ENCODE measurements around the gene EMD.
"Not testable (repeated sequence)": the region's sequence is repeated elsewhere in the genome, so short reads cannot be mapped to it uniquely, and the experiment has no call there.

EMD gene

DNA sequence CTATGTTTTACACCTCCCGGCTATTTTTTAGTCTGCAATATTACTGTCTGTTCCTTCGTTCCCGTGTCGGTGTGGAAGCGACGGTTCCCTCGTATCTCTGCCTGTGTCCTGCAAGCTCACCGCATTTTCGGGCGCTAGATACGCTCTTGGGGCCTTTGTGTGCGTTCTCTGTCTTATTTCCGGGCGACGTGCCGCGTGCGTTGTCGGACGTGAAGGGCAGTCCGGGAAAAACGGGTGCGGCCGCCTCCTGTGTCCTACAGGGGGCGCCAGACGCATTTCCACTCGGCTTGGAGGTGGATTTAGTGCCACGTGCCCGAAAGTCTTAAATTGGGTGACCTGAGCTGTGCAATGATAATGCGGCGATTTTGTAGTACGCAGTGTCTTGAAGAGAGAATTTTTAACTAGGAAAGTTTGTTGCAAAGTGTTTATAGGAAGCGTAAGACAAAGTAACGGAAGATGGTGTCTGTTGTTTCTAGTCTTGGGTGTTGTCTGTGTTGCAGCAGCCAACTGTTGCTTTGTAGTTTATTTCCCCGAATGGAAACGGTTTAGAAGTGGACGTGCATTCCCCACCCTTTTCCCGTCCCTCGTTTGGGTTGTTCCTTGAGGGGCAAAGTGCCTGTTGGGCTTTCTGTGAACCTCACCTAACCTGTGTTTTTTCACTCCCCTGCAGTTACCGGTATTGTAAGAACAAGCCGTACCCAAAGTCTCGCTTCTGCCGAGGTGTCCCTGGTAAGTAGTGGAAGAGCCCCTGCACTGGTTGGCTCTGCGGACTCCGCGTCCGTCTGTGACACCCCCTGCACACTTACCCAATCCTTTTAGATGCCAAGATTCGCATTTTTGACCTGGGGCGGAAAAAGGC, 19.8 kb downstream of the EMD start:
- Histone ChIP-seq H2BK120ac (ENCODE audit: low read depth, low read length) (no peak overlapping the region), H3K27ac (replicated peaks; ENCODE audit: low read length) (peak overlapping the region; percentile 79), H3K18ac (ENCODE audit: low read length) (peak overlapping the region; percentile 69), H3K27me3 (ENCODE audit: control insufficient read depth in 3 of 3, insufficient read depth in 3 of 3, low read depth in 1 of 3, low read length in 3 of 3) (no peaks in the 10 kb centered on the region), H3K23ac (ENCODE audit: low read depth, low read length, poor library complexity) (no peak overlapping the region), H3K79me1 (ENCODE audit: low read depth, low read length) (peaks cover 2% of the 10 kb centered on the region), H2BK12ac (ENCODE audit: low read length) (no peak overlapping the region), H3K4me2 (ENCODE audit: insufficient read depth, low read length, poor library complexity, severe bottlenecking) (peak overlapping the region; percentile 58), H2AFZ (ENCODE audit: low read length) (no peak overlapping the region), H3K9ac (ENCODE audit: low read depth, low read length, poor library complexity) (peak overlapping the region; percentile 96), H2BK5ac (ENCODE audit: low read length) (no peak overlapping the region), H3K36me3 (replicated peaks in 1 of 2; ENCODE audit: control insufficient read depth in 2 of 2, insufficient read depth in 2 of 2, low read length in 2 of 2) (peaks cover 18 to 27% of the 10 kb centered on the region in 2 donors), H3K4ac (ENCODE audit: low read length) (no peak overlapping the region), H3K4me3 (ENCODE audit: low read length in 2 of 2) (peak overlapping the region; percentile 85 to 96), H3K14ac (ENCODE audit: low read length) (no peak overlapping the region), H4K8ac (ENCODE audit: low read depth, low read length) (no peak overlapping the region), H2AK5ac (ENCODE audit: low read depth, low read length) (no peak overlapping the region), H4K91ac (ENCODE audit: low read depth, low read length, poor library complexity) (no peak overlapping the region), H3K9me3 (replicated peaks in 1 of 2; ENCODE audit: control insufficient read depth in 2 of 2, insufficient read depth in 1 of 2, low read depth in 1 of 2, low read length in 2 of 2) (no peaks in the 10 kb centered on the region), H2BK15ac (ENCODE audit: low read length) (no peak overlapping the region), H3K4me1 (ENCODE audit: control insufficient read depth in 2 of 2, insufficient read depth in 1 of 2, low read depth in 1 of 2, low read length in 2 of 2) (peaks cover 4 to 6% of the 10 kb centered on the region in 2 donors)
- DNase-seq (ENCODE audit: low spot score) = no peak
- WGBS, 2 donors (ENCODE audit: extremely low coverage in 2 of 2, insufficient read length in 2 of 2, insufficient replicate concordance in 1 of 2) = no CpG with 5 or more reads among the region's 49 CpGs

DNA sequence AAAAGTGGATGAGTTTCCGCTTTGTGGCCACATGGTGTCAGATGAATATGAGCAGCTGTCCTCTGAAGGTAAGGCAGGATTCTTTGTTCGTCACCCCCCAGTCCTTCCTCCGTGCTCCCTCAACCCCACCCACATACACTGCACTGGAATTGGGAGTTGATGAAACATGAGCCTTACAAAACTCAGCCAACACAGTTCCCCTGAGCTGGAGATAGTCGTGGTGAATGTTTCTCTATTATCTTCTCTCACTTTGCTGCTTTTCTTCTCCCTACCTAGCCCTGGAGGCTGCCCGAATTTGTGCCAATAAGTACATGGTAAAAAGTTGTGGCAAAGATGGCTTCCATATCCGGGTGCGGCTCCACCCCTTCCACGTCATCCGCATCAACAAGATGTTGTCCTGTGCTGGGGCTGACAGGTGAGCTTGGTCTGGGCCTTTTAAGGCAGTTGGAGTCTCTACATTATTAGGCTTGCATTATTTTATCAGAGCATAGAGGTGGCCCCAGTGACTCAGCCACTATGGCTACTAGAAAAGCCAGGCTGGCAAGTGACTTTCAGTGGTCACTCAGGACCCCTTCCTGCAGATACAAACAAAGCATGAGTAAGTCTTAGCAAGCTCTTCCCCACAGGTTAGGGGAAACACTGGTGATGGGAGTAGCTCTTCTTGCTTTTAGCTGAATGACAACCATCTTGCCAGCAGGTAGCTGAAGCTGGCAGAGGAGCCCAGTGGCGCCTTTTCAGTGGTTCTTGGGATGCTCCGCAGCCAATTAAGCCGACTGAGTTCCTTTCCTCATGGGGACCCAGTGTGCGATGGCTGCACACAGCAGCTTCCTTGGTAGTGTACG, 20.7 kb downstream of the EMD start:
- no peaks in the 10 kb centered on the region for H3K9me3 ChIP-seq (replicated peaks in 1 of 2; ENCODE audit: control insufficient read depth in 2 of 2, insufficient read depth in 1 of 2, low read depth in 1 of 2, low read length in 2 of 2)
- H2BK5ac ChIP-seq (ENCODE audit: low read length) = no peak overlapping the region
- WGBS, 2 donors (ENCODE audit: extremely low coverage in 2 of 2, insufficient read length in 2 of 2, insufficient replicate concordance in 1 of 2) = no CpG with 5 or more reads among the region's 14 CpGs
- no peaks in the 10 kb centered on the region for H3K27me3 ChIP-seq (ENCODE audit: control insufficient read depth in 3 of 3, insufficient read depth in 3 of 3, low read depth in 1 of 3, low read length in 3 of 3)
- no peak overlapping the region for H2BK12ac ChIP-seq (ENCODE audit: low read length)
- H3K14ac ChIP-seq (ENCODE audit: low read length) = no peak overlapping the region
- peak overlapping the region; percentile 85 to 96 for H3K4me3 ChIP-seq (ENCODE audit: low read length in 2 of 2)
- peaks cover 4 to 6% of the 10 kb centered on the region in 2 donors for H3K4me1 ChIP-seq (ENCODE audit: control insufficient read depth in 2 of 2, insufficient read depth in 1 of 2, low read depth in 1 of 2, low read length in 2 of 2)
- no peak overlapping the region for H3K23ac ChIP-seq (ENCODE audit: low read depth, low read length, poor library complexity)
- no peak overlapping the region for H2BK15ac ChIP-seq (ENCODE audit: low read length)
- no peak overlapping the region for H3K9ac ChIP-seq (ENCODE audit: low read depth, low read length, poor library complexity)
- H3K4ac ChIP-seq (ENCODE audit: low read length) = no peak overlapping the region
- no peak overlapping the region for H3K27ac ChIP-seq (replicated peaks; ENCODE audit: low read length)
- no peak overlapping the region for H2AFZ ChIP-seq (ENCODE audit: low read length)
- H2BK120ac ChIP-seq (ENCODE audit: low read depth, low read length) = no peak overlapping the region
- no peak overlapping the region for H2AK5ac ChIP-seq (ENCODE audit: low read depth, low read length)
- peak overlapping the region; percentile 14 for H3K4me2 ChIP-seq (ENCODE audit: insufficient read depth, low read length, poor library complexity, severe bottlenecking)
- DNase-seq (ENCODE audit: low spot score) = no peak
- peaks cover 2% of the 10 kb centered on the region for H3K79me1 ChIP-seq (ENCODE audit: low read depth, low read length)
- peaks cover 18 to 27% of the 10 kb centered on the region in 2 donors for H3K36me3 ChIP-seq (replicated peaks in 1 of 2; ENCODE audit: control insufficient read depth in 2 of 2, insufficient read depth in 2 of 2, low read length in 2 of 2)
- no peak overlapping the region for H3K18ac ChIP-seq (ENCODE audit: low read length)
- H4K8ac ChIP-seq (ENCODE audit: low read depth, low read length) = no peak overlapping the region
- no peak overlapping the region for H4K91ac ChIP-seq (ENCODE audit: low read depth, low read length, poor library complexity)

DNA sequence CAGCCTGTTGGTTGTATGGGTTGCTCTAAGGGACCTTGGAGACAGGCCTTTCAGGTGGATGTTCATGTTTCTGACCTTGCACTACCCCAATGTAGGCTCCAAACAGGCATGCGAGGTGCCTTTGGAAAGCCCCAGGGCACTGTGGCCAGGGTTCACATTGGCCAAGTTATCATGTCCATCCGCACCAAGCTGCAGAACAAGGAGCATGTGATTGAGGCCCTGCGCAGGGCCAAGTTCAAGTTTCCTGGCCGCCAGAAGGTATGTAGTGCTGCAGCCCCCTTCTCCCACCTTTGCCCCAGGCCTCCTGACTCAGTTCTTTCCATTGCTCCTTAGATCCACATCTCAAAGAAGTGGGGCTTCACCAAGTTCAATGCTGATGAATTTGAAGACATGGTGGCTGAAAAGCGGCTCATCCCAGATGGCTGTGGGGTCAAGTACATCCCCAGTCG, 21.3 kb downstream of the EMD start:
- H2AK5ac ChIP-seq (ENCODE audit: low read depth, low read length); H3K27ac ChIP-seq (replicated peaks; ENCODE audit: low read length); H3K14ac ChIP-seq (ENCODE audit: low read length); H3K4me2 ChIP-seq (ENCODE audit: insufficient read depth, low read length, poor library complexity, severe bottlenecking); H2BK12ac ChIP-seq (ENCODE audit: low read length); H3K79me1 ChIP-seq (ENCODE audit: low read depth, low read length); H3K4ac ChIP-seq (ENCODE audit: low read length); H3K9me3 ChIP-seq (replicated peaks in 1 of 2; ENCODE audit: control insufficient read depth in 2 of 2, insufficient read depth in 1 of 2, low read depth in 1 of 2, low read length in 2 of 2); H4K8ac ChIP-seq (ENCODE audit: low read depth, low read length); H2BK5ac ChIP-seq (ENCODE audit: low read length); H2BK15ac ChIP-seq (ENCODE audit: low read length); H3K9ac ChIP-seq (ENCODE audit: low read depth, low read length, poor library complexity); H3K27me3 ChIP-seq (ENCODE audit: control insufficient read depth in 3 of 3, insufficient read depth in 3 of 3, low read depth in 1 of 3, low read length in 3 of 3); DNase-seq (ENCODE audit: low spot score); H3K23ac ChIP-seq (ENCODE audit: low read depth, low read length, poor library complexity); H3K4me1 ChIP-seq (ENCODE audit: control insufficient read depth in 2 of 2, insufficient read depth in 1 of 2, low read depth in 1 of 2, low read length in 2 of 2); H4K91ac ChIP-seq (ENCODE audit: low read depth, low read length, poor library complexity); H2AFZ ChIP-seq (ENCODE audit: low read length); H3K4me3 ChIP-seq (ENCODE audit: low read length in 2 of 2); H2BK120ac ChIP-seq (ENCODE audit: low read depth, low read length); H3K18ac ChIP-seq (ENCODE audit: low read length): not testable (repeated sequence)
- WGBS, 2 donors (ENCODE audit: extremely low coverage in 2 of 2, insufficient read length in 2 of 2, insufficient replicate concordance in 1 of 2) = no CpG with 5 or more reads among the region's 6 CpGs
- peaks cover 18 to 27% of the 10 kb centered on the region in 2 donors for H3K36me3 ChIP-seq (replicated peaks in 1 of 2; ENCODE audit: control insufficient read depth in 2 of 2, insufficient read depth in 2 of 2, low read length in 2 of 2)
